ENCODE data around the gene EPHA1.

The EPHA1 gene

DNA sequence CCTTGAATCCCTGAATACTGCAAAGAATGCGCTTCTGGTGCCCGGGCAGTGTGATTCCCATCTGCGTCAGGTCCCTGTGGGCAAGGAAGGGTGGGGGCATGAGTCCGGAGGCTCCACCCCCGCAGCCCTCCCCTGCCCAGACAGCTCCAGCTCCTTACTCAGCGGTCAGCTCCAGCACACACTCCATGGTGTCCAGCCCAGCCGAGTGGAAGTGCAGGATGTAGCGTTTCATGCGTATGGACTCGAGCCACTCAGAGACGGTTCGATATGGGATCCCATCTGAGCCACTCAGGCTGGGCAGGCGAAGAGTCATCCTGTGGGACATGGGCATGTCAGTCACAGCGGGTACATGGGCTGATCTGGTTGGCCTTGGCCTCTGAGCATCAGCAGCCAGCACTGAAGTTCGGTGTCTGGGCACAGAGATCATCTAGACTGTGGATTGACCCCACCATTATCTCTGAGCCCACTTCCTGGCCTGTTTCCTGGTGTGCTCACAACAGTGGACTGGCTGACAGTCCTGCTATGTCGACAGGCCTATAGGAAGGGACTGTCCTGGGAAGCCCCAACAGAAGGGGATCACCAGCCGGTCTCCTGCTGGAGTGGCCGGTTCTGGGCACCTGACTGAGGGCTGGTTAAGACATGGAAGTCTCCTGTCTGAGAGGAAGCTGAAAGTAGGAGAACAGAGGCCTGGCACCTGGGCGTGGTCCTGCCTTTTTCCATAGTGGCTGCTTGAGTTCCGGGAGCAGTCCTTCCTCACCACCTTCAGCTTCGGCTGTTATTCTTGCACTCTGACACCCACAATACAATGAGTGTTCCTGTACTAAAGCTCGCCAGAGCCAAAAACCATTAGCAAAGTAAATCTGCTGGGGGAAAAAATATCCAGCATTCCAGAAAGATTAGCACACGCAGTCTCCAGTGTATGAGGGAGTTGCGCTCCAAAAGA is 16.9 kb downstream of the EPHA1 start:
- TF ChIP-seq NFIC (IDR thresholded peaks at IDR 0.05) (no peak), CEBPB (IDR thresholded peaks at IDR 0.05) (no peak), CREB1 (IDR thresholded peaks at IDR 0.05; ENCODE audit: low read depth) (no peak), TEAD4 (IDR thresholded peaks at IDR 0.05) (no peak), RAD21 (IDR thresholded peaks at IDR 0.05; ENCODE audit: low read depth) (no peak)
- TF ChIP-seq, protein P1, sequence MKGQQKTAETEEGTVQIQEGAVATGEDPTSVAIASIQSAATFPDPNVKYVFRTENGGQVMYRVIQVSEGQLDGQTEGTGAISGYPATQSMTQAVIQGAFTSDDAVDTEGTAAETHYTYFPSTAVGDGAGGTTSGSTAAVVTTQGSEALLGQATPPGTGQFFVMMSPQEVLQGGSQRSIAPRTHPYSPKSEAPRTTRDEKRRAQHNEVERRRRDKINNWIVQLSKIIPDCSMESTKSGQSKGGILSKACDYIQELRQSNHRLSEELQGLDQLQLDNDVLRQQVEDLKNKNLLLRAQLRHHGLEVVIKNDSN (IDR thresholded peaks at IDR 0.05) = no peak
- TF ChIP-seq, protein P2, sequence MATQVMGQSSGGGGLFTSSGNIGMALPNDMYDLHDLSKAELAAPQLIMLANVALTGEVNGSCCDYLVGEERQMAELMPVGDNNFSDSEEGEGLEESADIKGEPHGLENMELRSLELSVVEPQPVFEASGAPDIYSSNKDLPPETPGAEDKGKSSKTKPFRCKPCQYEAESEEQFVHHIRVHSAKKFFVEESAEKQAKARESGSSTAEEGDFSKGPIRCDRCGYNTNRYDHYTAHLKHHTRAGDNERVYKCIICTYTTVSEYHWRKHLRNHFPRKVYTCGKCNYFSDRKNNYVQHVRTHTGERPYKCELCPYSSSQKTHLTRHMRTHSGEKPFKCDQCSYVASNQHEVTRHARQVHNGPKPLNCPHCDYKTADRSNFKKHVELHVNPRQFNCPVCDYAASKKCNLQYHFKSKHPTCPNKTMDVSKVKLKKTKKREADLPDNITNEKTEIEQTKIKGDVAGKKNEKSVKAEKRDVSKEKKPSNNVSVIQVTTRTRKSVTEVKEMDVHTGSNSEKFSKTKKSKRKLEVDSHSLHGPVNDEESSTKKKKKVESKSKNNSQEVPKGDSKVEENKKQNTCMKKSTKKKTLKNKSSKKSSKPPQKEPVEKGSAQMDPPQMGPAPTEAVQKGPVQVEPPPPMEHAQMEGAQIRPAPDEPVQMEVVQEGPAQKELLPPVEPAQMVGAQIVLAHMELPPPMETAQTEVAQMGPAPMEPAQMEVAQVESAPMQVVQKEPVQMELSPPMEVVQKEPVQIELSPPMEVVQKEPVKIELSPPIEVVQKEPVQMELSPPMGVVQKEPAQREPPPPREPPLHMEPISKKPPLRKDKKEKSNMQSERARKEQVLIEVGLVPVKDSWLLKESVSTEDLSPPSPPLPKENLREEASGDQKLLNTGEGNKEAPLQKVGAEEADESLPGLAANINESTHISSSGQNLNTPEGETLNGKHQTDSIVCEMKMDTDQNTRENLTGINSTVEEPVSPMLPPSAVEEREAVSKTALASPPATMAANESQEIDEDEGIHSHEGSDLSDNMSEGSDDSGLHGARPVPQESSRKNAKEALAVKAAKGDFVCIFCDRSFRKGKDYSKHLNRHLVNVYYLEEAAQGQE (IDR thresholded peaks at IDR 0.05; ENCODE audit: low read depth) = no peak

DNA sequence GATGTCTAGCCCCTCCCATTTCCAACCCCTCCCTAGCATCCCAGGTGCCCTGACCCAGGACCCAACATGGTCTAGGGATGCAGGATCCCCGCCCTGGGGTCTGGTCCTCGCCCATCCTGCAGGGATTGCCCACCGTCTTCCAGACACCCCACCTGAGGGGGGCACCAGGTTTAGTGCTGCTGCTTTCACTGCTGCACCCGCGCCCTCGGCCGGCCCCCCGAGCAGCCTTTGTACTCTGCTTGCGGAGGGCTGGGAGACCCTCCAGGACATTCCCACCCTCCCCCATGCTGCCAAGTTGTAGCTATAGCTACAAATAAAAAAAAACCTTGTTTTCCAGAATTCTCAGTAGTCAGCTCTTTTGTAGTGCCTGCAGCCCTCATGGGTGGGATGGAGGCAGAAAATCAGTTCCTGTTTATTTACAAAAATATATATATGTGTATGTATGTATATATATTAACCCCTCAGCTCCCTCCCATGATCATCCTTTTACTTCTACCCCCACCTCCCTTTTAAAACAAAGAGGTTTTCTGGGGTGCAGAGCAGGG is 17.8 kb downstream of the EPHA1 start:
- TF ChIP-seq RAD21 (IDR thresholded peaks at IDR 0.05; ENCODE audit: low read depth) (no peak), TCF12 (IDR thresholded peaks at IDR 0.05; ENCODE audit: low read depth) (no peak), ZBTB7A (IDR thresholded peaks at IDR 0.05; ENCODE audit: low read depth) (no peak), TAF1 (IDR thresholded peaks at IDR 0.05; ENCODE audit: low read depth) (no peak), CREB1 (IDR thresholded peaks at IDR 0.05; ENCODE audit: low read depth) (no peak), CEBPB (IDR thresholded peaks at IDR 0.05) (no peak), EP300 (IDR thresholded peaks at IDR 0.05; ENCODE audit: borderline replicate concordance) (no peak), FOXM1 (IDR thresholded peaks at IDR 0.05; ENCODE audit: borderline replicate concordance, low read depth) (no peak), EGR1 (IDR thresholded peaks at IDR 0.05) (no peak)
- TF ChIP-seq, protein P1 (IDR thresholded peaks at IDR 0.05) = no peak
- TF ChIP-seq, protein P2 (IDR thresholded peaks at IDR 0.05; ENCODE audit: low read depth) = no peak

DNA sequence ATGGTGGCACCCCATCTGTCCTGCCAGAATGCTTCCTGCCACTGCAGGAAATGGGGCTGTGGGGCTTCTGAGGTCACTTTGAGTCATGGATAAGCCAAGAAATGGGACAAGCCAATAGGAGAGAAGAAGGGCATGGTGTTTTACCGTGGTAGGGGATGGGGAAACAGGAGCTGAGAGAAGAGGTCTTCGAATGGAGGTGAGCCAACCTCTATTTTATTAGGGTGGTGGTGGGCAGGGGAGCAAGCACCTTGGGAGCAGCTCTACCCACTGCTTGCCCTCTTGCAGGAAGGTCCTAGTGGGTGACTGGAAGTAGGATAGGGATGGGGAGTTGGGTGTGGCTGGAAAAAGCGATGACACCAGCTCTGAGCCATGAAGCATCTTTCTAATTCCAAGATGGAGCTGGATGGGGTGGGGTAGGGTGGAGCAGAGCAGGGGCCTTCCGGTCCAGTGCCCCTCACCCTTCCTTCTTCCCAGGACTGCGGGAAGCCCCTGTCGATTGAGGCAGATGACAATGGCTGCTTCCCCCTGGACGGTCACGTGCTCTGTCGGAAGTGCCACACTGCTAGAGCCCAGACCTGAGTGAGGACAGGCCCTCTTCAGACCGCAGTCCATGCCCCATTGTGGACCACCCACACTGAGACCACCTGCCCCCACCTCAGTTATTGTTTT is 18.4 kb downstream of the EPHA1 start:
- no peak for TF ChIP-seq TEAD4 (IDR thresholded peaks at IDR 0.05)
- no peak for TF ChIP-seq RAD21 (IDR thresholded peaks at IDR 0.05; ENCODE audit: low read depth)
- TF ChIP-seq FOXM1 (IDR thresholded peaks at IDR 0.05; ENCODE audit: borderline replicate concordance, low read depth) = no peak
- no peak for TF ChIP-seq TCF12 (IDR thresholded peaks at IDR 0.05; ENCODE audit: low read depth)
- no peak for TF ChIP-seq EP300 (IDR thresholded peaks at IDR 0.05; ENCODE audit: borderline replicate concordance)
- TF ChIP-seq YY1 (IDR thresholded peaks at IDR 0.05; ENCODE audit: low read depth) = no peak
- no peak for TF ChIP-seq NFIC (IDR thresholded peaks at IDR 0.05)
- no peak for TF ChIP-seq ZBTB7A (IDR thresholded peaks at IDR 0.05; ENCODE audit: low read depth)
- TF ChIP-seq EGR1 (IDR thresholded peaks at IDR 0.05) = no peak
- no peak for TF ChIP-seq CEBPB (IDR thresholded peaks at IDR 0.05)
- no peak for TF ChIP-seq TAF1 (IDR thresholded peaks at IDR 0.05; ENCODE audit: low read depth)
- TF ChIP-seq, protein P3, sequence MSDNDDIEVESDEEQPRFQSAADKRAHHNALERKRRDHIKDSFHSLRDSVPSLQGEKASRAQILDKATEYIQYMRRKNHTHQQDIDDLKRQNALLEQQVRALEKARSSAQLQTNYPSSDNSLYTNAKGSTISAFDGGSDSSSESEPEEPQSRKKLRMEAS (IDR thresholded peaks at IDR 0.05) = no peak
- no peak for TF ChIP-seq CREB1 (IDR thresholded peaks at IDR 0.05; ENCODE audit: low read depth)
- TF ChIP-seq, protein P1 (IDR thresholded peaks at IDR 0.05) = no peak
- TF ChIP-seq, protein P2 (IDR thresholded peaks at IDR 0.05; ENCODE audit: low read depth) = no peak

Data from Ishikawa (cell line).